ENCODE data around the gene DIS3L2.
"Not testable (repeated sequence)": the region's sequence is repeated elsewhere in the genome, so short reads cannot be mapped to it uniquely, and the experiment has no call there.

DIS3L2 gene

GRCh38 chr2:232382331-232383225, 421.1 kb downstream of the DIS3L2 start:
- Histone ChIP-seq H3K9me2 (replicated peaks; ENCODE audit: low read depth, low read length) (no peaks in the 10 kb centered on the region), H3F3A (ENCODE audit: low read depth) (no peaks in the 10 kb centered on the region), H3K36me3 (ENCODE audit: insufficient read depth, low read length) (no peaks in the 10 kb centered on the region), H3K9ac (ENCODE audit: low read depth, low read length, poor library complexity, severe bottlenecking) (no peak overlapping the region), H3K9me3 (ENCODE audit: insufficient read depth, low read depth, low read length) (no peaks in the 10 kb centered on the region), H3K4me2 (ENCODE audit: low read depth, low read length, poor library complexity, severe bottlenecking) (no peak overlapping the region), H3K79me2 (ENCODE audit: insufficient read depth, low read length) (no peaks in the 10 kb centered on the region), H3K4me3 (ENCODE audit: low read length, poor library complexity, severe bottlenecking) (no peak overlapping the region), H2AFZ (ENCODE audit: low read length) (no peak overlapping the region), H4K20me1 (ENCODE audit: insufficient read depth, low read length, poor library complexity, severe bottlenecking) (no peaks in the 10 kb centered on the region), H3K27me3 (ENCODE audit: insufficient read depth, low read length, poor library complexity, severe bottlenecking) (no peaks in the 10 kb centered on the region), H3K4me1 (ENCODE audit: insufficient read depth, low read length, poor library complexity, severe bottlenecking) (no peaks in the 10 kb centered on the region)
- TF ChIP-seq CTCF (conservative IDR thresholded peaks at IDR 0.05; ENCODE audit: low read length) = no peak

- no peaks in the 10 kb centered on the region for H3K79me2 ChIP-seq (ENCODE audit: insufficient read depth, low read length)
- no peaks in the 10 kb centered on the region for H3F3A ChIP-seq (ENCODE audit: low read depth)
- no peaks in the 10 kb centered on the region for H3K9me3 ChIP-seq (ENCODE audit: insufficient read depth, low read depth, low read length)
- H2AFZ ChIP-seq (ENCODE audit: low read length) = no peak overlapping the region
- H3K4me2 ChIP-seq (ENCODE audit: low read depth, low read length, poor library complexity, severe bottlenecking) = no peak overlapping the region
- no peaks in the 10 kb centered on the region for H3K27me3 ChIP-seq (ENCODE audit: insufficient read depth, low read length, poor library complexity, severe bottlenecking)
- no peaks in the 10 kb centered on the region for H3K9me2 ChIP-seq (replicated peaks; ENCODE audit: low read depth, low read length)
- no peaks in the 10 kb centered on the region for H3K36me3 ChIP-seq (ENCODE audit: insufficient read depth, low read length)
- H3K4me3 ChIP-seq (ENCODE audit: low read length, poor library complexity, severe bottlenecking) = no peak overlapping the region
- H3K4me1 ChIP-seq (ENCODE audit: insufficient read depth, low read length, poor library complexity, severe bottlenecking) = no peaks in the 10 kb centered on the region
- TF ChIP-seq CTCF (conservative IDR thresholded peaks at IDR 0.05; ENCODE audit: low read length) (no peak), EZH2phosphoT487 (IDR thresholded peaks at IDR 0.05; ENCODE audit: borderline replicate concordance) (no peak)
- no peaks in the 10 kb centered on the region for H4K20me1 ChIP-seq (ENCODE audit: insufficient read depth, low read length, poor library complexity, severe bottlenecking)
- H3K9ac ChIP-seq (ENCODE audit: low read depth, low read length, poor library complexity, severe bottlenecking) = no peak overlapping the region
Measured at GRCh38 chr2:232384466-232384865, 423.0 kb downstream of the DIS3L2 start.

- H3F3A ChIP-seq (ENCODE audit: low read depth); H3K9ac ChIP-seq (ENCODE audit: low read depth, low read length, poor library complexity, severe bottlenecking); H4K20me1 ChIP-seq (ENCODE audit: insufficient read depth, low read length, poor library complexity, severe bottlenecking); H3K4me1 ChIP-seq (ENCODE audit: insufficient read depth, low read length, poor library complexity, severe bottlenecking); H3K79me2 ChIP-seq (ENCODE audit: insufficient read depth, low read length); H3K36me3 ChIP-seq (ENCODE audit: insufficient read depth, low read length); H2AFZ ChIP-seq (ENCODE audit: low read length); H3K27me3 ChIP-seq (ENCODE audit: insufficient read depth, low read length, poor library complexity, severe bottlenecking); H3K9me2 ChIP-seq (replicated peaks; ENCODE audit: low read depth, low read length); H3K9me3 ChIP-seq (ENCODE audit: insufficient read depth, low read depth, low read length); H3K4me3 ChIP-seq (ENCODE audit: low read length, poor library complexity, severe bottlenecking); H3K4me2 ChIP-seq (ENCODE audit: low read depth, low read length, poor library complexity, severe bottlenecking): not testable (repeated sequence)
Measured at GRCh38 chr2:232385058-232385457, 423.5 kb downstream of the DIS3L2 start.
